ENCODE measurements around the gene INTS1. TPM values are rescaled to one million over a fixed set of nuclear protein-coding genes. Genes with fewer than 3 reads are reported as not detected.

Gene INTS1
- total RNA-seq, 4 donors from 2014 or later = 50.3 to 134 (median 71.4) TPM

DNA sequence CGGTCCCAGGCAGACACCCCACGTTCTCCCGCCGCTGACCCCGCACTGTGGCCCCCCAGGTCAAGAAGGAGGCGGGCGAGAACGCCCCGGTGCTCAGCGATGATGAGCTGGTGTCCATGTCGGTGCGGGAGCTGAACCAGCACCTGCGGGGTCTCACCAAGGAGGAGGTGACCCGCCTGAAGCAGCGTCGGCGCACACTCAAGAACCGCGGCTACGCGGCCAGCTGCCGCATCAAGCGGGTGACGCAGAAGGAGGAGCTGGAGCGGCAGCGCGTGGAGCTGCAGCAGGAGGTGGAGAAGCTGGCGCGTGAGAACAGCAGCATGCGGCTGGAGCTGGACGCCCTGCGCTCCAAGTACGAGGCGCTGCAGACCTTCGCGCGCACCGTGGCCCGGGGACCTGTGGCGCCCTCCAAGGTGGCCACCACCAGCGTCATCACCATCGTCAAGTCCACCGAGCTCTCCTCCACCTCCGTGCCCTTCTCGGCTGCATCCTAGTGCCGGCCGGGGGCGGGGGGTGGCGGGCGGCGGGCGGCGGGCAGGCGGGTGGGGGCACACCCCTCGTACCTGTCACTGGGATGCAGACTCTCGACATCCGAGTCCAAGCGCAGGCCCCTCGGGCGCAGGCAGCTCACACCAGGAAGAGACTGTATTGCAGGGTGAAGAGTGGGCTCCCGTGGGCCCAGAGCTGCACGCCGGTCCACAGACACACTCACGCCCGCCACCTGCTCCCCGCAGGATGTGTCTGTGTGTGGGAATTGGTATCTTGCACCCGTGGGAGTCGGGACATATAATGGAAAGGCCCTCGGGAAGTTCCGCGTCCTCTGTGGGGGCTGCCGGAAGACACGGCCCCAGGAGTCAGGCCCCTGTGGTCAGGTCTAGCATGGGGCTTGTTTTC, 35.9 kb upstream of the INTS1 start:
- Histone ChIP-seq H3K27ac (peak overlapping the region in 1 of 4 donors; percentile 98), H3K9me3 (no peaks in the 10 kb centered on the region), H3K27me3 (no peaks in the 10 kb centered on the region), H3K36me3 (peaks cover 0 to 16% (median 7%) of the 10 kb centered on the region in 4 donors), H3K4me1 (peaks cover 22 to 36% (median 23%) of the 10 kb centered on the region in 4 donors), H3K4me3 (no peak overlapping the region)
- in situ Hi-C loops (cut with MboI; ENCODE audit: low pct_ligation_motif_present in 1 of 4, low pct_unique_long_range_greater_than_20kb in 1 of 4, low sequenced_read_pairs in 3 of 4) = no loop called here
- WGBS, 2 donors (ENCODE audit: low coverage in 1 of 2) = 96% methylated on average over 58 of the region's 73 CpGs; no CpG with 5 or more reads in 1 of the 2 donors
- intact Hi-C loops (cut with DNase I; ENCODE audit: low total_unique reads) = no loop called here
- TF ChIP-seq CTCF (IDR thresholded peaks at IDR 0.05) = no peak
- TF ChIP-seq POLR2AphosphoS5 (IDR thresholded peaks at IDR 0.05) = no peak
- no peak for TF ChIP-seq EP300 (IDR thresholded peaks at IDR 0.05; ENCODE audit: low read depth)
- no peak for TF ChIP-seq POLR2A (IDR thresholded peaks at IDR 0.05)
- no peak for DNase-seq

DNA sequence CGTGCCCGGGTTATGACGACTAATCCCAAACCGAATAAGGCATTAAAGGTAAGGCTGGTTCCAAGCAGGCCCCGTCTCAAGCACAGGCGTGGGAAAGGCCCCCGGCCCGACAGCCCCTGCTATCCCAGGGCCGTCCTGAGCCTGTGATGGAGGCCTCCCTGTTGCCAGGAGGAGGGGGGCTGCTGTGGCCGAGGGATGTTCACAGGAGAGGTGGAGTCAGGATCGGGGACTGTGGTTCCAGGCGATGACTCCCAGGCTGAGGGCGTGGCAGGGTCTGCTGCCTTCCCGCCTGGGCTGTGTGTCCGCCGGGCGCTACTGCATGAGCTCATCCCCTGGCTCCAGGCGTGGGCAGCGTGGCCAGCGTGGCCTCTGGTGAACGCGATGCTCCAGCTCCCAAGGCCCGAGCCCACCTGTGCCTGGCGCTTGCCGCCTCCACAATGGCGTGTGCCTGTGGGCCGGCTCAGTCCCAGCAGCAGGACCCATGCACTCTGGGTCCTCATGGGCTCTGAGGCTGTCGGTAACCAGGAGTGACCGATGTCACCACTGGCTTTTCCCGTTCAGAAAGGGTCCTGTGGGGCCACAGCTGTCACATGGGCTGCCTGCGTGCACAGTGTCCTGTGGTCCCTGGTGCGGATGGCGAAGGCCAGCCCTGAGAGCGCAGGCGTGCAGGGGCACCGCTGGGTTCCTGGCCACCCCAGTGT, 35.1 kb upstream of the INTS1 start:
- in situ Hi-C loops (cut with MboI; ENCODE audit: low pct_ligation_motif_present in 1 of 4, low pct_unique_long_range_greater_than_20kb in 1 of 4, low sequenced_read_pairs in 3 of 4) (no loop called here), intact Hi-C loops (cut with DNase I; ENCODE audit: low total_unique reads) (no loop called here)
- Histone ChIP-seq H3K9me3 (no peaks in the 10 kb centered on the region), H3K4me3 (no peak overlapping the region), H3K27me3 (no peaks in the 10 kb centered on the region), H3K4me1 (peaks cover 23 to 40% (median 23%) of the 10 kb centered on the region in 4 donors), H3K36me3 (peaks cover 0 to 16% (median 7%) of the 10 kb centered on the region in 4 donors), H3K27ac (peak overlapping the region; percentile 85 to 99 (median 98))
- DNase-seq = no peak
- 87% methylated on average over 32 of the region's 36 CpGs; no CpG with 5 or more reads in 1 of the 2 donors for WGBS, 2 donors (ENCODE audit: low coverage in 1 of 2)
- TF ChIP-seq POLR2AphosphoS5 (IDR thresholded peaks at IDR 0.05) (no peak), POLR2A (IDR thresholded peaks at IDR 0.05) (no peak), EP300 (IDR thresholded peaks at IDR 0.05; ENCODE audit: low read depth) (no peak), CTCF (IDR thresholded peaks at IDR 0.05) (no peak)

DNA sequence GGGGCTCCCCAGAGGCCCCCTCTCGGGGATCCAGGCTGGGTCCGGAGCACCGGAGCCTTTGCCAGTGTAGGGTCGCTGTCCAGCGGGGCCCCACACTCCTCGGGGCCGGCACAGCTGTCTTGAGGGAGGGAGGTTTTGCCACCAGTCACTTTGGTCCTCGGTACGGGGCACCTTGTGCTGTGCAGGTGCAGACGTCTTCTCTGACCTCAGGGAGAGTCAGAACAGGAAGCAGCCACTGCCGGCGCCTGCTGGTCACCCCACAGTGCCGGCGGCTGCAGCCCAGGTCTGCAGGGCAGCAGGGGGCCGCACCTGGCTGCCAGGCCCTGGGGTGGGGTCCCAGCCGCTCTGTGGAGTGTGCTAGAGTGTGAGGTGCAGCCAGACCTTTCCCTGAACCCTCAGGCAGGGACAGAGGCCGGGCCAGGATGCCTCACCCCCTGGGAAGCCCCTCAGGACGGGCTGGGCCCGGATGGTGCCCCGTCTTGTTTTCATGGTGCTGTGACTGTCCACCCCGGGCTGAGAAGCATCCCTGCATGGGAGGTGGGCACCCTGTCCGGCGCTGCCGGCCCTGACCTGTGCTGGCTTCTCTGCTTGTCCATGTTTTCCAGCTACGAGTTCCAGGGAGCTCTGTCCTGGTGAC, 34.5 kb upstream of the INTS1 start:
- no peak for DNase-seq
- in situ Hi-C loops (cut with MboI; ENCODE audit: low pct_ligation_motif_present in 1 of 4, low pct_unique_long_range_greater_than_20kb in 1 of 4, low sequenced_read_pairs in 3 of 4) (no loop called here), intact Hi-C loops (cut with DNase I; ENCODE audit: low total_unique reads) (no loop called here)
- no peaks in the 10 kb centered on the region for H3K9me3 ChIP-seq
- H3K27ac ChIP-seq = peak overlapping the region; percentile 85 to 99 (median 98)
- TF ChIP-seq EP300 (IDR thresholded peaks at IDR 0.05; ENCODE audit: low read depth) (no peak), CTCF (IDR thresholded peaks at IDR 0.05) (no peak), POLR2AphosphoS5 (IDR thresholded peaks at IDR 0.05) (no peak), POLR2A (IDR thresholded peaks at IDR 0.05) (no peak)
- peaks cover 0 to 16% (median 7%) of the 10 kb centered on the region in 4 donors for H3K36me3 ChIP-seq
- H3K4me1 ChIP-seq = peaks cover 29 to 46% (median 30%) of the 10 kb centered on the region in 4 donors
- H3K4me3 ChIP-seq = peak overlapping the region in 2 of 4 donors; percentile 34 to 43
- no peaks in the 10 kb centered on the region for H3K27me3 ChIP-seq
- WGBS, 2 donors (ENCODE audit: low coverage in 1 of 2) = 75% methylated on average over 25 of the region's 25 CpGs; no CpG with 5 or more reads in 1 of the 2 donors

All from transverse colon (tissue), 4 donors.